Motor neuron (in vitro differentiated cells): ENCODE results near the gene PCDHGA1. TPM values are rescaled to one million over a fixed set of nuclear protein-coding genes. Genes with fewer than 3 reads are reported as not detected.
"Not testable (repeated sequence)": the region's sequence is repeated elsewhere in the genome, so short reads cannot be mapped to it uniquely, and the experiment has no call there.

ENCODE experiments used
- ATAC-seq, 8 experiments: fragments of 200-7000 bp; cut with Tn5 transposase; replicated peaks in 6 of 8; 2 replicates each; pipeline ENCODE4 v1.8.0; 2021; ENCODE audit warnings: mild to moderate bottlenecking in 8 of 8, moderate library complexity in 8 of 8
- H3K27ac ChIP-seq, 2 donors: fragments of 250-450 bp; sonication (Bioruptor Pico); 2 replicates each; pipeline ENCODE4 v1.9.0; 2021; ENCODE audit warnings: antibody characterized with exemption in 2 of 2, mild to moderate bottlenecking in 2 of 2, moderate library complexity in 1 of 2
- H3K4me1 ChIP-seq, 2 donors: fragments of 250-450 bp; sonication (Bioruptor Pico); replicated peaks in 1 of 2; 2 replicates each; pipeline ENCODE4 v1.6.1; 2021; ENCODE audit warnings: antibody characterized with exemption in 2 of 2, mild to moderate bottlenecking in 2 of 2, moderate library complexity in 1 of 2
- H3K4me3 ChIP-seq, 5 donors: fragments of 250-450 bp; sonication (Bioruptor Pico); 2 replicates each; pipeline ENCODE4 v1.9.0; 2021; ENCODE audit warnings: antibody characterized with exemption in 5 of 5, mild to moderate bottlenecking in 5 of 5, moderate library complexity in 4 of 5
- WGBS, 10 experiments: fragments of 450-650 bp; shearing (Covaris generic); methylation state at CpG; one replicate each; pipeline ENCODE4 v1.0.0; 2022; 5-methylcytosine and 5-hydroxymethylcytosine counted together
- in situ Hi-C, 9 experiments: fragments of 400-800 bp; cut with MboI; loops; one replicate each; pipeline ENCODE4 v1.15.0; 2021; ENCODE audit warnings: low sequenced_read_pairs in 9 of 9, low pct_unique_long_range_greater_than_20kb in 2 of 9; ENCODE audit not compliant: unreplicated experiment in 9 of 9
- total RNA-seq, 8 experiments: library from RNA; unstranded; fragments of 300-600 nt; gene quantifications; 2 replicates each; pipeline versions ENCODE4 v1.2.3 to v1.2.4, GENCODE V29; 2022

PCDHGA1 gene
- total RNA-seq, 8 experiments from 2014 or later = 0.23 to 1.3 (median 0.79) TPM

GRCh38 chr5:141375444-141376155 lies 45.3 kb downstream of the PCDHGA1 start:
- ATAC-seq, H3K4me3 ChIP-seq, in situ Hi-C loops, H3K27ac ChIP-seq, H3K4me1 ChIP-seq: not testable (repeated sequence)
- WGBS, 10 experiments = 0 to 91% (median 50%) methylated on average over 1 to 7 of the region's 48 CpGs; no CpG with 5 or more reads in 6 of the 10 experiments

GRCh38 chr5:141382469-141383294 lies 52.4 kb downstream of the PCDHGA1 start, which contains the start of gene PCDHGA7:
Gene PCDHGA7, plus strand, starts transcription at chr5:141382742. Its CDS starts 158 bp downstream, at chr5:141382900.
- no peak within 1 kb of the TSS for H3K27ac ChIP-seq
- 24 to 94% (median 72%) methylated on average over 1 to 17 of the region's 37 CpGs for WGBS, 10 experiments
- no peak within 1 kb of the TSS for H3K4me3 ChIP-seq
- in situ Hi-C loops = no loop called here
- H3K4me1 ChIP-seq = no peaks in the 10 kb centered on the region
- peak in 2 of 8 experiments; percentile 47 to 64 for ATAC-seq

GRCh38 chr5:141383345-141383744 lies 53.0 kb downstream of the PCDHGA1 start:
- H3K4me1 ChIP-seq = no peaks in the 10 kb centered on the region
- 34 to 95% (median 80%) methylated on average over 1 to 16 of the region's 21 CpGs; no CpG with 5 or more reads in 3 of the 10 experiments for WGBS, 10 experiments
- H3K4me3 ChIP-seq = no peak overlapping the region
- no peak overlapping the region for H3K27ac ChIP-seq
- in situ Hi-C loops = no loop called here
- ATAC-seq = no peak

GRCh38 chr5:141384471-141385267 lies 54.4 kb downstream of the PCDHGA1 start:
- Histone ChIP-seq H3K4me3 (no peak overlapping the region), H3K27ac (no peak overlapping the region), H3K4me1 (no peaks in the 10 kb centered on the region)
- 5 to 97% (median 86%) methylated on average over 3 to 23 of the region's 43 CpGs; no CpG with 5 or more reads in 4 of the 10 experiments for WGBS, 10 experiments
- in situ Hi-C loops = no loop called here
- no peak for ATAC-seq

GRCh38 chr5:141387557-141388311 lies 57.4 kb downstream of the PCDHGA1 start, which contains the start of gene PCDHGB4:
Gene PCDHGB4, plus strand, starts transcription at chr5:141387698. Its CDS starts 187 bp downstream, at chr5:141387885.
- in situ Hi-C loops = not testable (repeated sequence)
- ATAC-seq = peak in 5 of 8 experiments; percentile 60 to 99 (median 74)

GRCh38 chr5:141388661-141389060 lies 58.3 kb downstream of the PCDHGA1 start:
- ATAC-seq = no peak
- 27 to 100% (median 84%) methylated on average over 3 to 9 of the region's 10 CpGs for WGBS, 10 experiments
- H3K27ac ChIP-seq = no peak overlapping the region
- in situ Hi-C loops = no loop called here
- H3K4me3 ChIP-seq = peak overlapping the region in 1 of 5 donors; percentile 24
- no peaks in the 10 kb centered on the region for H3K4me1 ChIP-seq

More at GRCh38 chr5:141387557-141388311, 57.4 kb downstream of the PCDHGA1 start, which contains the start of gene PCDHGB4:
- not testable (repeated sequence) for H3K4me1 ChIP-seq, H3K27ac ChIP-seq
- WGBS, 10 experiments = 0 to 82% (median 48%) methylated on average over 2 to 12 of the region's 40 CpGs; no CpG with 5 or more reads in 4 of the 10 experiments
- peak within 1 kb of the TSS in 1 of 5 donors; percentile 46 for H3K4me3 ChIP-seq

- WGBS, 10 experiments = 18 to 100% (median 92%) methylated on average over 2 to 53 of the region's 77 CpGs; no CpG with 5 or more reads in 4 of the 10 experiments
- no peak for ATAC-seq
- H3K4me3 ChIP-seq = no peak overlapping the region
- no peak overlapping the region for H3K27ac ChIP-seq
- no peaks in the 10 kb centered on the region for H3K4me1 ChIP-seq
- in situ Hi-C loops = no loop called here
Measured at GRCh38 chr5:141389153-141390042, 59.1 kb downstream of the PCDHGA1 start.

- no peaks in the 10 kb centered on the region for H3K4me1 ChIP-seq
- in situ Hi-C loops = no loop called here
- no peak within 1 kb of the TSS for H3K27ac ChIP-seq
- H3K4me3 ChIP-seq = no peak within 1 kb of the TSS
- ATAC-seq = no peak
- 15 to 96% (median 83%) methylated on average over 1 to 38 of the region's 38 CpGs for WGBS, 10 experiments
Measured at GRCh38 chr5:141392429-141393198, 62.3 kb downstream of the PCDHGA1 start, which contains the start of gene PCDHGA8. Gene PCDHGA8, plus strand, starts transcription at chr5:141392633. Its CDS starts 181 bp downstream, at chr5:141392814.

GRCh38 chr5:141393267-141393666 lies 63.0 kb downstream of the PCDHGA1 start:
- no peak overlapping the region for H3K27ac ChIP-seq
- in situ Hi-C loops = no loop called here
- WGBS, 10 experiments = 0 to 97% (median 90%) methylated on average over 2 to 18 of the region's 21 CpGs
- H3K4me1 ChIP-seq = no peaks in the 10 kb centered on the region
- ATAC-seq = no peak
- H3K4me3 ChIP-seq = no peak overlapping the region

GRCh38 chr5:141394401-141395187 lies 64.3 kb downstream of the PCDHGA1 start:
- H3K4me3 ChIP-seq, in situ Hi-C loops, H3K4me1 ChIP-seq, ATAC-seq, H3K27ac ChIP-seq: not testable (repeated sequence)
- 60 to 100% (median 88%) methylated on average over 1 to 12 of the region's 53 CpGs; no CpG with 5 or more reads in 4 of the 10 experiments for WGBS, 10 experiments
